ENCODE data around the gene AKT2.

The AKT2 gene

DNA sequence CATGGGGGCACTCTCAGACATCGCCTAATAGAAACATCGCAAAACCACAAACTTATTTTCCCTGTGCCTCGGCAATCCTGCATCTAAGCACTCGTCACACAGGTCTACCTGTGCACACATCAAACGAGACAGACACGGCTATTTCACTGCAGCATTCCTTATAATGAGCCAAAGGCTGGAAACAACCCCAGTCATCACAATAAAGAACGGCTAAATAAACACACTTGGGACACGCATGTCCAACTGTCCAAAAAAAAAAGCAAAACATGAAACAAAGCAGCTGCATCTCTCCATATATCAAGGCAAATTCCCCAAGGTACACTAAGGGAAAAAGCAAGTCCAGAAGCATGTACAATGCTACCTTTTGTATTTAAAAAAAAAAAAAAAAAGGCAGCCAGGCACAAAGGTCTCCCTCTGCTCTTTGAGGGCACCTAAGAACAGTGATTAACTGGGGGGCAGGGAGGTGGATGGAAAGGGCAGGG lies 31.5 kb downstream of the AKT2 start:
- no peak for DNase-seq (ENCODE audit: low read depth in 2 of 2)

GRCh38 chr19:40252395-40252794 lies 32.8 kb downstream of the AKT2 start:
- no peak for DNase-seq (ENCODE audit: low read depth in 2 of 2)

DNA sequence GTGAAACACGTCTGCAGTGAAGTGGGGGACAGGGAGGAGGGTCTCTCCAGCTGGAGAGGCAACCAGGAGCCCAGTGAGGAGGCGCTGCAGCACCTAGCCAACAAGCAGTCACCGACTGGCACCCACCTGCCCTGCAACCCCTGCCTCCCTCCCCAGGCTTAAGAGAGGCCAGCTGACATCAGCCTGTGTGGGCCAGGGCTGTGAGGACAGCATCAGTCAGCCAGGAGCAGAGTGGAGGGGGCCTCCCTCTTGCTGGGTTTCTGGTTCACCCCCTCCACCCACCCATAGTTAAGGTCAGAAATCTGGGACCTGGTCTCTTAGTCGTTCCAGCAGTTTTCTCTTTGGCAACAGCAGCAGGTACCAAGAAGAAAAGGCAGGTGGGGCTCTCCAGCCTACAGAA lies 33.2 kb downstream of the AKT2 start:
- no peak for DNase-seq (ENCODE audit: low read depth in 2 of 2)

GRCh38 chr19:40251244-40251643 lies 33.9 kb downstream of the AKT2 start:
- DNase-seq (ENCODE audit: low read depth in 2 of 2): no peak

DNA sequence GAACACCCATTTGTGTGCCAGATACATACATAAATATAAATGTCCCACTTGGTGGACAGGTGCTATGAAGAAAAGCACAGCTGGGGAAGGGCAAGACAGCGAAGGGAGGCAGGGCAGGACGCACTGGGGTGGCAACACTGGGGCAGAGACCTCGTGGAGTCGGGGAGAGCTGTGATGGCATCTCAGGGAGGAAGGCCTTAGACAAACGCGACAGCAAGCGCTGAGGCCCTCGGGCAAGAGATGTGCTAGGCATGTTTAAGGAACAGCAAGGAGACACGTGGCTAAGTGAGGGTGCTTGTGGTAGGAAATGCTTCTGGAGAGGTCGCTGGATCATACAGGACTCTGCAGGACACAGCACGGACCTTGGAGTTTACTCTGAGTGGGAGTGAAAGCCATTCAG lies 35.4 kb downstream of the AKT2 start:
- no peak for DNase-seq (ENCODE audit: low read depth in 2 of 2)

GRCh38 chr19:40249201-40249600 lies 35.9 kb downstream of the AKT2 start:
- no peak for DNase-seq (ENCODE audit: low read depth in 2 of 2)

GRCh38 chr19:40247735-40248262 lies 37.3 kb downstream of the AKT2 start:
- DNase-seq (ENCODE audit: low read depth in 2 of 2): no peak

DNA sequence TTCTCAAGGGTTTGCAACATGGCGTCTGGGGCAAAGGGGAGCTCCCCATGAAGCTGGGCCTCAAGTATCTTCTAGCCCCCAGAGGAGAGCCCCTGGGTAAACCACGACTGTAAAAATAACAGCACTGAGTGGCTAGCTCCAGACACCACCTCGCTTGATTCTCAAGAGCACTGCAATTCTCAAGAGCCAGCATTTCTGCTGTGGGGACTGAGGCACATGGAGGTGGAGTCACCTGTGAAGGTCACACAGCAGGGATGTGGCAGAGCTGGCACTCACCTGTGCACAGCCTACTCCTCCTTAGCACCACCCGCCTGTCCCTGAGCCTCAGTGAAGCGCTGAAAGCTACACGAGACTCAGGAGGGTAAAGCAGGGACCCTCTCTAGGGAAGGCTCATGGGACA lies 38.0 kb downstream of the AKT2 start:
- DNase-seq (ENCODE audit: low read depth in 2 of 2): no peak

- DNase-seq (ENCODE audit: low read depth in 2 of 2): no peak
Observed at GRCh38 chr19:40246292-40247073, 38.7 kb downstream of the AKT2 start.

DNA sequence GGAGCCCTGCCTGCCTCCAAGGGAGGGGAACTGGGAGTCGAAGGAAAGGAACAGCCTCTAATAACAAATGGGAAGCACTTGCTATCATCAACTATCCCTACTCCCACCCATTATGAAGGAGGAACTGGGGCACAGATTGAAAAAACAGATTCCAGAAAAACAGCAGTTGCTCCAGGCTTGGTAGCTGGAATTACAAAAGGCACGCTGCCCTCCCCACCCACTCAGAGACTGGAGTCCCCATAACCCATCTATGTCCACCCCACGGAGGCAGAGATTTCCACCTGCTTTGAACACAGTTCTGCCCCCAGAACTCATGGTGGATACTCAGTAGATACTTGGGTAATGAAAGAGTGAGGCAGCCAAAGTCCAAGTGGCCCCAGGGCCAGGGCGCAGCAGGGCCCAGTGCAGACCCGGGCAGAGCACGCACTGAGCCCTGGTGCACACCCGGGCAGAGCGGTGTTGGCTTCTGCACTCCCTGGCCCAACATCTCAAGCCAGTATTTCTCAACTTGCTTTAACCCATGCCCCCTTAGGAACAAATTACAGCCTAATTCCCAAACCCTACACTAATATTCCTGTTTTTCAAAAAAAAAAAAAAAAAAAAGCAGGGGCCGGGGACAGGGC lies 39.5 kb downstream of the AKT2 start:
- DNase-seq (ENCODE audit: low read depth in 2 of 2): no peak

DNA sequence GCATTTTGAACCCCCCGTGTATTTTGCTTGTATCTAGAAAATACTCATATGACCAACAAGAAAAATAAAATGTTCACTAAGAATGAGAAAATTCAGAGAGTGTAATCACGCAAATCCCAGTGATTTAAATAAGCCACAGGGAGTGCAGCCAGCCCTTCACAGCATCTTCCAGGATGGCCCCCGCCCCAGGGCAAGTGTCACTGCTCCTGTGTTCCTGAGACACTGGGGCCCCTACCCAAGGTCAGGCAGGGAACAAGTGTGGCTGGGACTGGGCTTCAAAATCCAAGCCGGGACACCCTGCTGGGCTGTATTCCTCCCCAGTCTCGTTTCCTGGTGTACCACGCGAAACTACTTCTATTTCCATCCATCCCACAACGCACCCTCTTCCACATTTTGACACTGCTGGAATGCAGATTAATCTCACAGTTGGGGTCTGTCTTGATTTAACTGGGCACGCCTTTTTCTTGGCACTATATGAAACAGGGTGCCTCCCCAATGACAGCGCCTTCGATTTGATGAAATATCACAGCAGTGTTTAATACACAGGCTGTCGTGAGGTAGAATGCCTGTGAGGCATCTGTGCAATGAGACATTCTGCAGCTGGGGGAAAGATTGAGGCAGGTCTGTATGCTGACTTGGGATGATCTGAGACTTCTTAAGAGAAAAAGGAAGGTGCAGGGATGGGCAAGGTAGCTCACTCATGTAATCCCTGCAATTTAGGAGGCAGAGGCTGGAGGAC lies 40.4 kb downstream of the AKT2 start:
- no peak for DNase-seq (ENCODE audit: low read depth in 2 of 2)

DNA sequence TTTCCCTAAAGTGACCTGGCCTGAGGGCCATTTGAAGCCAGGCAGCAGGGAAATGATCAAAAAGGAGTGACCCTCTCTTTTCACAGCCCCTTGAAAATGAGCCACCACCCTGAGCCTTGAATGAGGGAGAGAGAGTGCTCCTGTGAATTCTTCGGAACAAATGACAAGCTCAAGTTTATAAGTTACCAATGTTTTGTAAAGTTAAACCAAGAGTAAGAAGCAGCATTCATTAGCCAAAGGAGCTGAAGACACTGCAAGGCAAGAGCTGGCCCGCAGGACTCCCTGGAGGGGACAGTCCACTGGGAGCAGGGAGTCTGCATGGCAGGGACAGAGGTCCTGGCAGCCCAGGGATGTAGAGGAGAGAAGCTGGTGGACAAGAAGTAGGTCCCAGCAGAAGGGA lies 42.0 kb downstream of the AKT2 start:
- DNase-seq (ENCODE audit: low read depth in 2 of 2): no peak

DNA sequence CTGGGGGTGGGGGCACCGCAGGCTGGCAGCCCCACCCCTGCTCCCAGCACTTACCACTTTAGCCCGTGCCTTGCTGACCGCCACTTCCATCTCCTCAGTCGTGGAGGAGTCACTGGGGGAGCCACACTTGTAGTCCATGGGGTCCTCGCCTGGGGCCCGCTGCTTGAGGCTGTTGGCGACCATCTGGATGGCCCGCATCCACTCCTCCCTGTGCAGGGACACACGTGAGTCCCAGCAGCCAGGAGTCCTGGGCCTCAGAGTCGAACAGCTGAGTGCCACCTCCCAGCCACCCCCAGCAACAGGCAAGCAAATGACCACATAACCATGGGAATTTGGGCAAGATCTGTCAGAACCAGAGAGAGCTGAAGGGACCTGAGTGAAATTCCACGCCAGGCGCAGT lies 42.7 kb downstream of the AKT2 start:
- DNase-seq (ENCODE audit: low read depth in 2 of 2): no peak

- DNase-seq (ENCODE audit: low read depth in 2 of 2): no peak
Observed at GRCh38 chr19:40241809-40242384, 43.2 kb downstream of the AKT2 start.

DNA sequence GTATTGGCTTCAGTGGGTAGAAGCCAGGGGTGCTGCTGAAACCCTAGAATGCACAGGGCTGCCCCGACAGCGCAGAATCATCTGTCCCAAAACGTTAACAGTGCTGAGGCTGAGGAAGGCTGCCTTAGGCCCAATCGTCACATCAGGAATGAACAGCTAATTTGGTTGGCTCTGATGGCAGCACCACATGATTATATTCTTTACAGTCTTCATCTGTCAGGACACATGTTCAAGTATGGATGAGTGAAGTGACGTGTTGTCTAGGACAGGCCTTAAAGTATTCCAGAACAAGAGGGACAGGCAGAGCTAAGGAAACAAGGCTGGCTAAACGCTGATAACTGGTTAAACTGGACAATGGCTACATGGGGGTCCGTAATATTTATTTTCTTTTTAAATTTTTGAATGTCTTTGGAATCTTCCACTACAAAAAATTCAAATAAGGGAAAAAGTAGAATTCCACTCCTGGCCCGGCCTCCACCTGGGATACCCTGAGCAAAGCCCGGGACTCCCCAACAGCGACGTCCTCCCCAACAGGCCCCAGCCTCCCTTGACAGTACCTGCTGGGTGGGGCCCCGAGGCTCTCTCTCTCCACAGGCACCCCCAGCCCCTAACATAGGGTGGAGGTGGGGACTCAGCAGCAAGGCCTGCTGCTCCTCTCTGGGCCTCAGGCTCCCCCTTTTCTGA lies 43.9 kb downstream of the AKT2 start:
- DNase-seq (ENCODE audit: low read depth in 2 of 2): no peak

DNA sequence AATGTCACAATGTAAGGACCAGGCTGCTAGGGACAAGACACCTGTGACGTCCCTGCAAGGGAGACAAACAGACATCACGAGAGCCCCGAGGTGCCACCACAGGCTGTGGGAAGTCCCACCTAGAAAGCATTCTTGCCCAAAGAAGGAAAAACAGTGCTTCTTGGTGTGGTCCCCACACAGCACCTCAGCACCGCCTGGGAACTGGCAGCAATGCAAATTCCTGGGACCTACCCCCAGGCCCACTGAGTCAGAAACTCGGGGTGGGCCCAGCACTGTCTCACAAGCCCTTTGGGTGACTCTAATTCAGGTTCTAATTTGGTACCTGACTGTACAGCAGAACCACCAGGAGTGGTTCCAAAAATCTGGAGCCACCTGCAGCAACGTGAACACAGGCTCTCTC lies 44.8 kb downstream of the AKT2 start:
- DNase-seq (ENCODE audit: low read depth in 2 of 2): no peak

- DNase-seq (ENCODE audit: low read depth in 2 of 2): no peak
Observed at GRCh38 chr19:40239415-40240226, 45.5 kb downstream of the AKT2 start.

DNA sequence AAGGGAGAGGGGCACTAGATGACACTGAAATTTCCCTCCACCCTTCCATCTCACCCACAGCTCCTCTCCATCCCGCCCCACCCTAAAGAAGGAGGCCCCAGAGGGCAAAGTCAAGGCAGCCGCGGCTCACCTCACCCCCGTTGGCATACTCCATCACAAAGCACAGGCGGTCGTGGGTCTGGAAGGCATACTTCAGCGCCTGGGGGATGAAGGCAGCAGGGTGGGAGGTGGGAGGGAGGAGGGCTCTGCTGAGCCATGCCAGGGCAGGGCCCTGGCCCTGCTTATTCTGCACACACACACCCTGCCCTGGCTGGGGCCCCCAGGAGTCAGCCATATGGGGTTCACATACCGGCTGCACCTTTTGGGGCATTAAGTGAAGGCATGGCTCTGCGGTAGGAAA lies 46.4 kb downstream of the AKT2 start:
- DNase-seq (ENCODE audit: low read depth in 2 of 2): no peak

- DNase-seq (ENCODE audit: low read depth in 2 of 2): no peak
Observed at GRCh38 chr19:40237791-40238190, 47.4 kb downstream of the AKT2 start.

GRCh38 chr19:40236366-40236765 lies 48.8 kb downstream of the AKT2 start:
- DNase-seq (ENCODE audit: low read depth in 2 of 2): no peak

GRCh38 chr19:40236026-40236355 lies 49.2 kb downstream of the AKT2 start:
- no peak for DNase-seq (ENCODE audit: low read depth in 2 of 2)

Measured in stimulated activated CD8-positive, alpha-beta memory T cell treated with anti-CD3 and anti-CD28 coated beads, Interleukin-2, amount 100 ng/mL, for 1 hour (primary cell).